Cerebellar cortex (tissue), 1 donor: Measurements from ENCODE around the gene SCNN1G.
A peak's percentile ranks its signal among the peaks of the same experiment; 100 is the strongest.

Experiments
- DNase-seq: peaks from one replicate; pipeline ENCODE4 v3.0.0-alpha.2; 2015; ENCODE audit warnings: low spot score

The SCNN1G gene

GRCh38 chr16:23196539-23196938 is 14.0 kb downstream of the SCNN1G start:
- no peak for DNase-seq

GRCh38 chr16:23202166-23202565 is 19.6 kb downstream of the SCNN1G start:
- no peak for DNase-seq

GRCh38 chr16:23206986-23207385 is 24.4 kb downstream of the SCNN1G start:
- DNase-seq: no peak

GRCh38 chr16:23207485-23207884 is 24.9 kb downstream of the SCNN1G start:
- DNase-seq: no peak

GRCh38 chr16:23209606-23210005 is 27.1 kb downstream of the SCNN1G start:
- DNase-seq: no peak

- DNase-seq: no peak
These were observed 31.3 kb downstream of the SCNN1G start for GRCh38 chr16:23213831-23214230.

GRCh38 chr16:23214796-23215195 is 32.3 kb downstream of the SCNN1G start:
- no peak for DNase-seq

GRCh38 chr16:23215435-23215834 is 32.9 kb downstream of the SCNN1G start:
- no peak for DNase-seq

- DNase-seq: no peak
These were observed 34.2 kb downstream of the SCNN1G start for GRCh38 chr16:23216658-23217246.

- no peak for DNase-seq
These were observed 35.1 kb downstream of the SCNN1G start for GRCh38 chr16:23217646-23218045.

GRCh38 chr16:23222929-23223328 is 40.4 kb downstream of the SCNN1G start:
- no peak for DNase-seq

- no peak for DNase-seq
These were observed 40.8 kb downstream of the SCNN1G start for GRCh38 chr16:23223368-23223767.

- no peak for DNase-seq
These were observed 42.6 kb downstream of the SCNN1G start for GRCh38 chr16:23225109-23225508.

- DNase-seq: no peak
These were observed 43.1 kb downstream of the SCNN1G start for GRCh38 chr16:23225634-23226033.

GRCh38 chr16:23227529-23227928 is 45.0 kb downstream of the SCNN1G start:
- no peak for DNase-seq

- DNase-seq: no peak
These were observed 47.2 kb downstream of the SCNN1G start for GRCh38 chr16:23229714-23230113.

- DNase-seq: no peak
These were observed 50.3 kb downstream of the SCNN1G start for GRCh38 chr16:23232806-23233205.

GRCh38 chr16:23235176-23235575 is 52.6 kb downstream of the SCNN1G start:
- DNase-seq: no peak

GRCh38 chr16:23236983-23237382 is 54.4 kb downstream of the SCNN1G start:
- no peak for DNase-seq

GRCh38 chr16:23240994-23241393 is 58.4 kb downstream of the SCNN1G start:
- DNase-seq: no peak

- no peak for DNase-seq
These were observed 61.6 kb downstream of the SCNN1G start for GRCh38 chr16:23244122-23244521.

GRCh38 chr16:23245268-23245667 is 62.7 kb downstream of the SCNN1G start:
- DNase-seq: peak; percentile 1

- no peak for DNase-seq
These were observed 66.0 kb downstream of the SCNN1G start for GRCh38 chr16:23248261-23249194.
